IMR-90 (cell line): ENCODE results near the gene ATP2B2. TPM values are rescaled to one million over a fixed set of nuclear protein-coding genes. Genes with fewer than 3 reads are reported as not detected.

Experiments used
- ATAC-seq: fragments of 200-7000 bp; cut with Tn5 transposase; 2 replicates; pipeline ENCODE4 v1.9.1; 2020; ENCODE audit warnings: low read depth, mild to moderate bottlenecking, moderate library complexity
- BruUV-seq: library from RNA; stranded (reverse); fragments of 400-500 nt; replicated peaks from 2 replicates; lab custom pipeline; 2021; lab: Mats Ljungman, UMichigan
- CTCF ChIA-PET: fragments of 300-600 bp; formaldehyde crosslinking; extraction: SDS; loops from one replicate; lab custom pipeline; 2021; ENCODE audit warnings: antibody characterized with exemption; lab: Yijun Ruan, JAX
- POLR2A ChIA-PET: fragments of 300-600 bp; sonication (Branson Sonifier 250); formaldehyde crosslinking; loops from one replicate; lab custom pipeline; 2022; ENCODE audit warnings: antibody characterized with exemption; ENCODE audit not compliant: unreplicated experiment; lab: Charles Lee
- DNase-seq: peaks from one replicate; pipeline ENCODE4 v3.0.0; 2013
- H2AFZ ChIP-seq: replicated peaks from 2 replicates; pipeline ENCODE3; 2013; ENCODE audit warnings: low read length, mild to moderate bottlenecking; ENCODE audit not compliant: poor library complexity
- H2AK5ac ChIP-seq: 2 replicates; pipeline ENCODE4 v1.6.1; 2013; ENCODE audit warnings: low read depth, low read length, inconsistent platforms
- H2AK9ac ChIP-seq: replicated peaks from 2 replicates; pipeline ENCODE3; 2013; ENCODE audit warnings: mild to moderate bottlenecking, low read depth, low read length, moderate library complexity; ENCODE audit not compliant: poor library complexity
- H2BK120ac ChIP-seq: 2 replicates; pipeline ENCODE4 v1.6.1; 2013; ENCODE audit warnings: low read depth, low read length, inconsistent platforms
- H2BK15ac ChIP-seq: 3 replicates; pipeline ENCODE4 v1.6.1; 2013; ENCODE audit warnings: low read depth, low read length, inconsistent platforms
- H2BK20ac ChIP-seq: 2 replicates; pipeline ENCODE4 v1.6.1; 2013; ENCODE audit warnings: low read depth, mild to moderate bottlenecking, inconsistent platforms, low read length, moderate library complexity
- H2BK5ac ChIP-seq: 2 replicates; pipeline ENCODE4 v1.6.1; 2013; ENCODE audit warnings: mild to moderate bottlenecking, low read depth, low read length, inconsistent platforms; ENCODE audit not compliant: poor library complexity, severe bottlenecking
- H3K14ac ChIP-seq: replicated peaks from 2 replicates; pipeline ENCODE4 v1.6.1; 2013; ENCODE audit warnings: low read depth, low read length, inconsistent platforms
- H3K18ac ChIP-seq: 2 replicates; pipeline ENCODE4 v1.6.1; 2013; ENCODE audit warnings: low read depth, low read length, control low read depth
- H3K23ac ChIP-seq: 2 replicates; pipeline ENCODE4 v1.6.1; 2013; ENCODE audit warnings: low read depth, low read length, inconsistent platforms
- H3K27ac ChIP-seq: 2 replicates; pipeline ENCODE4 v1.5.1; 2013; ENCODE audit warnings: mild to moderate bottlenecking, control low read depth, low read length; ENCODE audit not compliant: insufficient read depth
- H3K27me3 ChIP-seq: 2 replicates; pipeline ENCODE4 v1.6.1; 2013; ENCODE audit warnings: low read length; ENCODE audit not compliant: control insufficient read depth, insufficient read depth
- H3K36me3 ChIP-seq: 2 replicates; pipeline ENCODE4 v1.6.1; 2013; ENCODE audit warnings: low read length, mixed read lengths; ENCODE audit not compliant: control insufficient read depth, insufficient read depth
- H3K4ac ChIP-seq: 2 replicates; pipeline ENCODE4 v1.6.1; 2013; ENCODE audit warnings: low read depth, low read length, inconsistent platforms
- H3K4me1 ChIP-seq: 2 replicates; pipeline ENCODE4 v1.6.1; 2013; ENCODE audit warnings: low read length, mixed read lengths; ENCODE audit not compliant: control insufficient read depth, insufficient read depth
- H3K4me2 ChIP-seq: 2 replicates; pipeline ENCODE4 v1.6.1; 2013; ENCODE audit warnings: low read depth, mild to moderate bottlenecking, control low read depth, low read length, moderate library complexity
- H3K4me3 ChIP-seq: 2 replicates; pipeline ENCODE4 v1.5.1; 2013; ENCODE audit warnings: low read depth, mild to moderate bottlenecking, control low read depth, low read length, moderate library complexity; ENCODE audit not compliant: insufficient read depth
- H3K56ac ChIP-seq: 2 replicates; pipeline ENCODE4 v1.6.1; 2013; ENCODE audit warnings: low read length, inconsistent platforms; ENCODE audit not compliant: insufficient read depth; ENCODE audit errors: extremely low read depth
- H3K79me1 ChIP-seq, 2 experiments: 2 replicates each; pipeline ENCODE4 v1.6.1; 2013; ENCODE audit warnings: low read length in 2 of 2, inconsistent platforms in 1 of 2, low read depth in 1 of 2
- H3K9ac ChIP-seq: 2 replicates; pipeline ENCODE4 v1.6.1; 2013; ENCODE audit warnings: low read depth, low read length, control low read depth
- H3K9me1 ChIP-seq: 2 replicates; pipeline ENCODE4 v1.6.1; 2013; ENCODE audit warnings: low read length, inconsistent platforms; ENCODE audit not compliant: insufficient read depth
- H3K9me3 ChIP-seq: 2 replicates; pipeline ENCODE4 v1.6.1; 2013; ENCODE audit warnings: low read length; ENCODE audit not compliant: control insufficient read depth, insufficient read depth
- H4K20me1 ChIP-seq: 2 replicates; pipeline ENCODE4 v1.6.1; 2013; ENCODE audit warnings: low read length, inconsistent platforms; ENCODE audit not compliant: insufficient read depth
- H4K5ac ChIP-seq: 2 replicates; pipeline ENCODE4 v1.6.1; 2013; ENCODE audit warnings: mild to moderate bottlenecking, low read depth, low read length, control low read depth
- H4K8ac ChIP-seq, 2 experiments: 2 replicates each; pipeline ENCODE4 v1.6.1; 2013; ENCODE audit warnings: low read depth in 2 of 2, low read length in 2 of 2, control low read depth in 1 of 2, inconsistent platforms in 1 of 2
- H4K91ac ChIP-seq: 2 replicates; pipeline ENCODE4 v1.6.1; 2013; ENCODE audit warnings: low read depth, low read length, inconsistent platforms; ENCODE audit not compliant: insufficient read depth
- CEBPB ChIP-seq: IDR thresholded peaks from 2 replicates; pipeline ENCODE4 v1.6.1; 2012; ENCODE audit warnings: low read depth, low read length, improper control_type of control experiment
- ELK1 ChIP-seq: fragments of 150-350 bp; IDR thresholded peaks from 2 replicates; pipeline ENCODE4 v1.6.1; 2016; ENCODE audit warnings: low read depth, mild to moderate bottlenecking, low read length, moderate library complexity, borderline replicate concordance
- MXI1 ChIP-seq: IDR thresholded peaks from 2 replicates; pipeline ENCODE4 v1.6.1; 2012; ENCODE audit warnings: low read depth, mild to moderate bottlenecking, low read length, moderate library complexity, borderline replicate concordance
- RCOR1 ChIP-seq: IDR thresholded peaks from 2 replicates; pipeline ENCODE4 v1.6.1; 2012; ENCODE audit warnings: mild to moderate bottlenecking, low read length, improper control_type of control experiment; ENCODE audit not compliant: insufficient replicate concordance
- WGBS, 2 experiments: methylation state at CpG; one replicate each; pipeline versions ENCODE4 v1.1.5 to v1.1.7; 2013; ENCODE audit warnings: missing lambda C conversion rate in 2 of 2; ENCODE audit not compliant: insufficient read length in 1 of 2; ENCODE audit errors: extremely low coverage in 2 of 2; 5-methylcytosine and 5-hydroxymethylcytosine counted together
- dilution Hi-C: fragments of 300-500 bp; cut with HindIII; formaldehyde crosslinking; loops from one replicate; pipeline ENCODE4 v1.14.3; 2018; ENCODE audit warnings: low sequenced_read_pairs; ENCODE audit not compliant: unreplicated experiment
- in situ Hi-C: fragments of 300-500 bp; cut with MboI; formaldehyde crosslinking; loops from 3 replicates; pipeline ENCODE4 v1.14.3; 2019; ENCODE audit warnings: low sequenced_read_pairs, inconsistent platforms, mixed read lengths
- intact Hi-C: fragments of 100-400 bp; cut with micrococcal nuclease; formaldehyde crosslinking; loops from 2 replicates; pipeline ENCODE4 v1.10.0; 2022
- polyA plus RNA-seq, 3 experiments: library from polyadenylated mRNA; depleted of rRNA; stranded (reverse); fragments of >200 nt; gene quantifications; 2 replicates each; pipeline ENCODE4 v1.2.3, GENCODE V29; 2012; ENCODE audit warnings: low replicate concordance in 1 of 3
- total RNA-seq: library from RNA; depleted of rRNA; stranded (reverse); fragments of >200 nt; gene quantifications from 2 replicates; pipeline ENCODE4 v1.2.3, GENCODE V29; 2012

The ATP2B2 gene
- total and polyA plus RNA-seq, 2 of the 4 experiments (the other 2 are of a cell fraction), result under 0.01 to 0.02 TPM

GRCh38 chr3:10348404-10348721 is 157.0 kb downstream of the ATP2B2 start:
- Histone ChIP-seq H3K4ac (no peak overlapping the region), H3K4me2 (no peak overlapping the region), H2BK5ac (no peak overlapping the region), H3K27ac (no peak overlapping the region), H3K36me3 (no peaks in the 10 kb centered on the region), H3K9me1 (peaks cover 14% of the 10 kb centered on the region), H2BK15ac (no peak overlapping the region), H2AFZ (no peak overlapping the region), H4K20me1 (peaks cover 6% of the 10 kb centered on the region; the same call in 1 of the 2 replicates), H4K8ac (no peak overlapping the region), H4K91ac (no peak overlapping the region), H3K79me1 (no peaks in the 10 kb centered on the region), H3K9me3 (no peaks in the 10 kb centered on the region), H2AK9ac (no peak overlapping the region), H3K4me3 (no peak overlapping the region), H3K9ac (no peak overlapping the region), H4K5ac (no peak overlapping the region), H2AK5ac (no peak overlapping the region), H3K27me3 (no peaks in the 10 kb centered on the region), H3K18ac (no peak overlapping the region), H2BK120ac (no peak overlapping the region), H3K14ac (no peak overlapping the region), H3K23ac (no peak overlapping the region), H2BK20ac (no peak overlapping the region), H3K56ac (no peak overlapping the region), H3K4me1 (peaks cover 15% of the 10 kb centered on the region)
- 89% methylated on average over 5 of the region's 5 CpGs; no CpG with 5 or more reads in 1 of the 2 experiments for WGBS, 2 experiments
- no TSS peak for BruUV-seq
- in situ Hi-C loops (no loop called here), intact Hi-C loops (no loop called here), dilution Hi-C loops (no loop called here)
- TF ChIP-seq RCOR1 (no peak), ELK1 (no peak), CEBPB (no peak), MXI1 (no peak)
- POLR2A ChIA-PET, result no interaction called here
- CTCF ChIA-PET, result no interaction called here
- no peak for ATAC-seq
- DNase-seq, result no peak
